Stimulated activated CD4-positive, alpha-beta T cell treated with anti-CD3 and anti-CD28 coated beads, Interleukin-15, amount 100 ng/mL, for 48 hours (primary cell): ENCODE data around the gene GALNT3.

Experiments used
- DNase-seq, 2 donors: peaks; one replicate each; pipeline ENCODE4 v3.0.0-alpha.2; 2020; ENCODE audit warnings: low read depth in 2 of 2

The GALNT3 gene

DNA sequence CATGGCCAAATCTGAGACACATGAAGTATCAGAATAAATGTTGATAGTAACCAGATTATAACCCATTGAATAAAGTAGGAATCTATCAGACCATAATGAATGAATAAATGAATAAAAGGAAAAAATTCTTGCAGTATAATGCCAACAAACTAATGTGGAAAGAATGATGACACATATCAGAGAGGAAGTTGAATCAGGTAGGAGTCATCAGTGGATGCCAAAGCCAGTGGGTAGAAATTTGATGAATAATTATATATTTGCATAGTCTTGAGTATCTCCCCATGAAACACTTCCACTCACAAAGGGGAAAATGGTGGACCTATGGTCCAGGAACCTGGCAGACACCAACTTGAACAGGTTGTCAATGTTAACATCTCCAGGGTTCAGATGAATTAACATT, 68.6 kb downstream of the GALNT3 start:
- DNase-seq: no peak

DNA sequence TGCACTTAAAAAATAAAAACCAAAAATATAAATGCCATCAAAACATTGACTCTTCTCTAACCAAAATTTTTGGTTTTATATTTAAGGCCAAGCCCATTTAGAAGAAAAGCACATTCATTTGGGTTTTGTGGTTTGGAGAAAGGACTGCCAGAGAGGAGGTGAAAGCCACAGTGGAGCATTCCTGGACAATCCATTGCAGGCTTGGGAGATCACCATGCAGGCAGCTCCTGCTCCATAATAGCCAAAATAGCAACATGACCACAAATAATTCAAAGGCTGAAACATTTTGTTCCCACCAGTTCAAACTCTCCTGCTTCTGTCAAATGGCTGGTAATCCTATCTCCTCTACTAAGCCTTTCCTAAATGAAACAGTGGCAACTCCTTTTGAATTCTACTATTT, 73.5 kb downstream of the GALNT3 start:
- DNase-seq: no peak

DNA sequence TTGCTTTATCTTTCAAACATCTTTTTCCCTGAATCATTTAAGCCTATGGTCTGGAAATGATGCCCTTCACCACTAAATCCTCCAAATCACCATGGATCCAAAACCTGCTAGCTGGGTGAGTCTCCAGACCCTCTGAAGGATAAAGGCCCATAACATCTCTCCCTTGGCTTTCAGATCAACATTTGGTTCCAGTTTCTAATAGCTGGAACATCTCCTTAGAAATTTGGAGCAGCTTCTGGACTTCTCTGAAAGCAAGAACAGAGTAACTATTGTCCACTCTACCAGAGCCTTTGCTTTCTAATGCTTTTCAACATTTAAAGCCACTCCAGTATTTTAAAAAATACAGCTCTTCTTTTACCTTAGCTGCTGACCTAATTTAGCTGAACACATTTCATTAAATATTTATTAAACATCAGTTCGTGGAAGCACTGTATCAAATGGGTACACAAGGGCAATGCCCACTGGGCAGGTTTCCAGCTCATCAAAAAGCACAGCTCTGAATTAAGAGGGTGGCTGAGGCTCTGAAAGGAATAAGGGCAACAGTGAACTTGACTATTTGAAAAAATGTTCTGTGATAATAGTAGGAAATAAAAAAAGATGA, 75.3 kb downstream of the GALNT3 start:
- no peak for DNase-seq

DNA sequence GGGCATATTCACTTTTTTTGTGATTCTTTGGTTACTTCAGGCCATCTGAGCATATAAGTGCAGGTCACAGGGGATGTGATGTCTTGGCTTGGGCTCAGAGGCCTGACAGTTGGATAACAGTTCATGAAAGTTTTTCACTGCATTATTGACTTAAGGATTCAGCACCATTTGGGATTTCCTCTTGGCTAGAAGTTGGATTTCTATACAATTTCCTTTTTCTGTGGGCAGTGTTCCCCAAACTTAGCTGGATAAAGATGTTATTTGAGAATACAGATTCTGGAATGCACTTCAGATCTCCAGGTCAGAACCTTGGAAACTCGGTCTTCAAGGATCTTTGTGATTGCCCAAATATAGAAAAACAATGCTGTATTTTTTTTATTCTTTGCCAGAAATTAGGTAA, 78.0 kb downstream of the GALNT3 start:
- DNase-seq: no peak

DNA sequence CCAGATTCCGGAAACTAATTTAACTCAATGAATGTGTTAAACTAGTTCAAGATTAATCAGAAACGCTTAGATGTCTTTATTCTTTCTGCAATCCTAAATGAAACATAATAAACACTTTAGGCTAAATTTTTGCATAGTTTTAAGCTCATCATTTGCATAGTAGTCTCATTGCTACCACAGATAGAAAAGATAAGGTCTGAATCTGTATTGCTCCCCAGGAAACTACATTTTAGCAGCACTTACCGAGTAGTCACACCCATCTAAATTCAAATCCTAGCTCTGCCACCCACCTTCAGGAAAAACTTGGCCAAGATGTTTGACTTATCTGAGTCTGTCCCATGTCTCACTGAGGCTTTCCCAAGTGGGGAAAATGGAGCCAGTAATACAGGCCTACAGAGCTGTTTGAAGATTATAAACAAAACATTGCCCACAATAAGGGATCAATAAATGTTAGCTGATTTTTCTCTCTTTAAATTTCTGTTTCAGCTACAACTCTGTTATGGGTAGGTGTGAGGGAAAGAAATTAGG, 87.0 kb downstream of the GALNT3 start:
- DNase-seq: no peak

DNA sequence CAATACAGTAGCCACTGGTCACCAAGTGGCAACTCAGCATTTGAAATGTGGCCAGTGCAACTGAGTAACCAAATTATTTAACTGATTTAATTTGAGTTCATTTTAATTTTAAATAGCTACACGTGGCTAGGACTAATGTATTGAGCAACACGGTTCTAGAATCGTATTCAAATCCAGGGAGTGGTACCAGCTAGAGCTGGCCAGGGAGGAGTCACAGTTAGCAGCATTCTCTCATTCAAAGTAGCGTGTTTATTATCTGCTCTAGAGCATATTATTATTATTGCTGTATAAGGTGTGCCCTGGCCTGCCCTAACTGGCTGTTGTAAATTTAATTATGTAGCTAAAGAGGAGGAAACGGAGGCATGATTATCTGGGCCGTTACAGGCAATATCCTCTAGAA, 92.9 kb downstream of the GALNT3 start:
- no peak for DNase-seq

DNA sequence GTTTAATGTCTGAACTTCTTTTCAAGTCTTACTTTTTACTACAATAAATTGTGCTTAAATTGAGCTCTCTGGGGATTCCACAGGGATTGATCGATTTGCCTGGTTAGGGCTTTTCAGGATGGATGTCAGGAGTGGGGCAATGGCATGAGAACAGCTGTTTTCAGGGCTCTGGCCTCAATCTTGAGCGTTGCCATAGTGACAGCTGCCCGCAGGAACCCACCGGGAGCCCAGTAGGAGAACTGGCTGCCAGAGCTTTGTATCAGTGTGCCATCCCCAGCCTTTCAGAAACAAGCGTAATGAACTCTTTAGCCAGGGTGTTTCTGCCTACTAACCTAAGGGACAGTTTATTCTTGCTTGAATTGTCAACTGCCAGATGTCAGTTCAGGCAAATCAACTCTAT, 93.5 kb downstream of the GALNT3 start:
- DNase-seq: no peak

GRCh38 chr2:165699946-165700345, 94.1 kb downstream of the GALNT3 start:
- no peak for DNase-seq

DNA sequence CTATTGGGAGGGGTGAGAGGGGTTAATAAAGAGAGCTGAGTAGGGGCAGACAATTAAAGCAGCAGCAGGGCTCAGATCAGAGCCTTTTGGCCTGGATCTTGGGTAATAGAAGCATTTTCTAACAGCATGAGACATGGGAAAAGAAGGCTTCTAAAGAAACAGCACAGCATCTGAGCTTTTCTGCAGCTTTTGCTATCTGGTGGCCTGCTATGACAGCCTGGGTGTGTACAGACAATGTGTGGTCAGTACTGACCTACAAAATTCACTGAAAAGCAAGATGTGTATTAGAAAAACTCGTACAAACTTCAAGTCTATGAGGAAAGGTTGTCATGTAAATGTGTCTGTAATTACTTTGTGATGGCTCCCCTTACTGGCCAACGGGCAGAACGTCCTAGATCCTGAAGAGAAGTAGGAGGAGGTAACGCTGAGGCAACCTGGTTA, 95.6 kb downstream of the GALNT3 start:
- DNase-seq: no peak

DNA sequence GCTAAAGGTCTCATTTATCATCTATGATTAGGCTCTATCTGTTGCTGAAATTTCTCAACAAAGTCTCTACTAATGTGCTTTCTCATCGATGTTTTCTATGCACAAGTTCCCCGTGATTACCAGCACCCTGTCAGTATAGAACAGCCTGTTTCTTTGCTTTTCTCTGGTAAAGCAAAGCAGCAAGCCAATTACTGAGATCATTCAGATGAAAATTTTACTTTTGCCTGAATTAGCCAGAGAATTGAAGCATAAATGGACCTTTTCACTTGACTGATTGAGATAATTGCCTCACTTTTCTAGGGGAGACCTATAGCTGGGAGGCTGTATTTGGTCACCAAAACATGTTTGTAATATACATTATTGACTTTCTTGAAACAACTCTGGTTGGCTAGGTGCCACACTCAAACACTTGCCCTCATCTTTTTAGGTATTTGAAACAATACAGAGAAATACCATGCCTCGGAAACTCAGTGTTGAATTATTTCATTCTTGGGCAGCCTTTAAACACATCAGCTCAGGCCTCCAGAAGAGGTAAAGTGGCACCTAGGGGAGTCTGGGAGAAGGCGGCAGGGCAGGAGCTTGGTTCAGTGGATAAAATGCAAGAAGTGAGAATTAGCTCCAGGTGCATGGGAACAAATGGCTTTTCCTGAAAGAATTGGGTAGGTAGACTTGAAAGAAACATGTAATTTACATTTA, 96.2 kb downstream of the GALNT3 start:
- no peak for DNase-seq
